Endothelial cell of umbilical vein (primary cell): ENCODE measurements around the gene PDE11A. TPM values are rescaled to one million over a fixed set of nuclear protein-coding genes. Genes with fewer than 3 reads are reported as not detected.

ENCODE experiments used
- BruUV-seq: library from RNA; stranded (reverse); fragments of 400-500 nt; replicated peaks from 2 replicates; lab custom pipeline; 2021; lab: Mats Ljungman, UMichigan
- CTCF ChIA-PET: fragments of 300-600, 350-600 bp; sonication (Branson Sonifier 250); formaldehyde crosslinking; loops from one replicate; lab custom pipeline; 2021; ENCODE audit warnings: antibody characterized with exemption, inconsistent platforms; lab: Charles Lee
- POLR2A ChIA-PET: fragments of 300-600, 350-600 bp; sonication (Branson Sonifier 250); formaldehyde crosslinking; loops from one replicate; lab custom pipeline; 2021; ENCODE audit warnings: antibody characterized with exemption, inconsistent platforms; lab: Charles Lee
- DNase-seq: peaks from one replicate; pipeline ENCODE4 v3.0.0-alpha.2; 2011; ENCODE audit warnings: low read depth, low spot score
- FAIRE-seq: peaks from 2 replicates; lab custom pipeline; 2011; peaks lifted over from hg19 to GRCh38; lab: Jason Lieb, UNC
- H2AFZ ChIP-seq: 2 replicates; pipeline ENCODE4 v1.6.0; 2012; ENCODE audit warnings: low read depth, low read length, control low read depth, inconsistent platforms
- H3K27ac ChIP-seq: 2 replicates; pipeline ENCODE4 v1.5.1; 2011; ENCODE audit warnings: low read depth, mild to moderate bottlenecking, control low read depth, low read length, moderate library complexity; ENCODE audit not compliant: insufficient read depth
- H3K27me3 ChIP-seq, 2 experiments: 2 replicates each; pipeline versions ENCODE4 v1.6.0 to v1.6.1; 2011; ENCODE audit warnings: low read length in 2 of 2, mixed read lengths in 1 of 2; ENCODE audit not compliant: control insufficient read depth in 2 of 2, insufficient read depth in 2 of 2
- H3K36me3 ChIP-seq, 2 experiments: 2 replicates in 1 of 2; 3 replicates in 1 of 2; pipeline ENCODE4 v1.5.1; 2011; ENCODE audit warnings: low read length in 2 of 2, mild to moderate bottlenecking in 1 of 2, moderate library complexity in 1 of 2; ENCODE audit not compliant: control insufficient read depth in 2 of 2, insufficient read depth in 2 of 2; ENCODE audit errors: extremely low read depth in 1 of 2
- H3K4me1 ChIP-seq: 3 replicates; pipeline ENCODE4 v1.5.1; 2011; ENCODE audit warnings: mild to moderate bottlenecking, low read length; ENCODE audit not compliant: control insufficient read depth, insufficient read depth; ENCODE audit errors: extremely low read depth
- H3K4me2 ChIP-seq: 2 replicates; pipeline ENCODE4 v1.6.1; 2011; ENCODE audit warnings: low read length, control low read depth, mixed read lengths; ENCODE audit not compliant: insufficient read depth
- H3K4me3 ChIP-seq, 3 experiments: fragments of 200-600 bp in 1 of 3; sonication (generic), shearing (Covaris generic) in 1 of 3; replicated peaks in 1 of 3; 2 replicates each; pipeline ENCODE4 v1.5.1; 2011 to 2016; ENCODE audit warnings: control low read depth in 3 of 3, low read length in 3 of 3, mild to moderate bottlenecking in 2 of 3, inconsistent platforms in 1 of 3, low read depth in 1 of 3, moderate library complexity in 1 of 3; ENCODE audit not compliant: insufficient read depth in 1 of 3
- H3K79me2 ChIP-seq: 2 replicates; pipeline ENCODE4 v1.6.0; 2012; ENCODE audit warnings: low read length, inconsistent platforms; ENCODE audit not compliant: control insufficient read depth, insufficient read depth
- H3K9ac ChIP-seq: replicated peaks from 2 replicates; pipeline ENCODE3; 2011; ENCODE audit warnings: low read length, control low read depth; ENCODE audit not compliant: insufficient read depth; ENCODE audit errors: extremely low read depth
- H3K9me1 ChIP-seq: replicated peaks from 3 replicates; pipeline ENCODE4 v1.6.0; 2011; ENCODE audit warnings: mild to moderate bottlenecking, low read length; ENCODE audit not compliant: control insufficient read depth, insufficient read depth; ENCODE audit errors: extremely low read depth
- H3K9me3 ChIP-seq: replicated peaks from 2 replicates; pipeline ENCODE4 v1.5.1; 2012; ENCODE audit warnings: low read length, inconsistent platforms; ENCODE audit not compliant: control insufficient read depth, insufficient read depth
- H4K20me1 ChIP-seq: replicated peaks from 2 replicates; pipeline ENCODE3; 2011; ENCODE audit warnings: mild to moderate bottlenecking, low read length; ENCODE audit not compliant: control insufficient read depth, insufficient read depth; ENCODE audit errors: extremely low read depth
- EZH2 ChIP-seq: IDR thresholded peaks from 2 replicates; pipeline ENCODE4 v1.6.1; 2012; ENCODE audit warnings: borderline replicate concordance, low read depth, mild to moderate bottlenecking, moderate library complexity, low read length, inconsistent platforms; ENCODE audit not compliant: severe bottlenecking
- FOS ChIP-seq: IDR thresholded peaks from 2 replicates; pipeline ENCODE4 v1.6.1; 2011; ENCODE audit warnings: mild to moderate bottlenecking, low read length, moderate library complexity, borderline replicate concordance; ENCODE audit not compliant: insufficient read depth
- GATA2 ChIP-seq: IDR thresholded peaks from 2 replicates; pipeline ENCODE4 v1.7.0; 2011; ENCODE audit warnings: low read depth, mild to moderate bottlenecking, moderate library complexity, mixed read lengths, low read length; ENCODE audit not compliant: insufficient read length, insufficient read depth
- JUN ChIP-seq: IDR thresholded peaks from 2 replicates; pipeline ENCODE4 v1.6.1; 2011; ENCODE audit warnings: borderline replicate concordance, low read depth; ENCODE audit not compliant: insufficient read length, insufficient read depth
- MAX ChIP-seq: IDR thresholded peaks from 2 replicates; pipeline ENCODE4 v1.6.1; 2011; ENCODE audit not compliant: insufficient read depth, insufficient read length
- MYC ChIP-seq: IDR thresholded peaks from one replicate; pipeline ENCODE4 v1.6.1; 2011; ENCODE audit warnings: mild to moderate bottlenecking, low read depth, low read length
- POLR2A ChIP-seq: IDR thresholded peaks from 2 replicates; pipeline ENCODE4 v1.6.1; 2012; ENCODE audit warnings: low read depth, mild to moderate bottlenecking, control low read depth, low read length
- POLR2AphosphoS5 ChIP-seq: IDR thresholded peaks from 2 replicates; pipeline ENCODE4 v1.6.1; 2012; ENCODE audit warnings: low read depth, mild to moderate bottlenecking, control low read depth, low read length, moderate library complexity; ENCODE audit not compliant: insufficient read depth
- dilution Hi-C: fragments of 300-500 bp; cut with MboI; formaldehyde crosslinking; loops from one replicate; pipeline ENCODE4 v1.15.0; 2019; ENCODE audit warnings: low sequenced_read_pairs; ENCODE audit not compliant: extremely low pct_ligation_motif_present
- intact Hi-C: fragments of 100-400 bp; cut with micrococcal nuclease; formaldehyde crosslinking; loops from one replicate; pipeline ENCODE4 v1.10.0; 2022
- polyA plus RNA-seq, 4 experiments: library from polyadenylated mRNA; depleted of rRNA in 3 of 4; stranded (reverse) in 3 of 4; unstranded in 1 of 4; fragments of >200 nt; gene quantifications; 2 replicates each; pipeline versions ENCODE4 v1.2.1 to v1.2.3, GENCODE V29; 2011 to 2012; ENCODE audit warnings: missing spikeins in 1 of 4
- total RNA-seq: library from RNA; stranded (reverse); gene quantifications from 2 replicates; pipeline ENCODE4 v1.2.3, GENCODE V29; 2021
- TF ChIP-seq, protein P1 (sequence below), 2 donors: IDR thresholded peaks; 1 replicate in 1 of 2; 2 replicates in 1 of 2; pipeline ENCODE4 v1.5.1; 2011; ENCODE audit warnings: low read length in 2 of 2, mild to moderate bottlenecking in 2 of 2, moderate library complexity in 2 of 2, control low read depth in 1 of 2, inconsistent platforms in 1 of 2, low read depth in 1 of 2; ENCODE audit not compliant: insufficient read depth in 1 of 2; ENCODE audit errors: extremely low read depth in 1 of 2

The PDE11A gene
- total and polyA plus RNA-seq, 2 donors (not counting 3 experiments of a cell fraction or from before 2014, with no cell fraction given): 0.07 to 0.51 TPM

- H3K9me3 ChIP-seq: no peaks in the 10 kb centered on the region
- no peak overlapping the region for H3K4me3 ChIP-seq
- H4K20me1 ChIP-seq: no peaks in the 10 kb centered on the region
- ChIA-PET POLR2A (interaction anchor here (0.9 kb wide), 1 partner anchor 9 kb away, joined by 3 read pairs; no protein-coding TSS in a partner anchor), CTCF (interaction anchor here (0.9 kb wide), 1 partner anchor 12 kb away, joined by 4 read pairs; no protein-coding TSS in a partner anchor)
- no peak overlapping the region for H3K9ac ChIP-seq
- H3K27ac ChIP-seq: no peak overlapping the region
- H3K9me1 ChIP-seq: no peaks in the 10 kb centered on the region
- H3K4me1 ChIP-seq: no peaks in the 10 kb centered on the region
- H3K79me2 ChIP-seq: no peaks in the 10 kb centered on the region
- no peak overlapping the region for H2AFZ ChIP-seq
- no peak for TF ChIP-seq EZH2
- no peak for TF ChIP-seq POLR2AphosphoS5
- TF ChIP-seq MAX: no peak
- TF ChIP-seq FOS: no peak
- TF ChIP-seq, protein P1, sequence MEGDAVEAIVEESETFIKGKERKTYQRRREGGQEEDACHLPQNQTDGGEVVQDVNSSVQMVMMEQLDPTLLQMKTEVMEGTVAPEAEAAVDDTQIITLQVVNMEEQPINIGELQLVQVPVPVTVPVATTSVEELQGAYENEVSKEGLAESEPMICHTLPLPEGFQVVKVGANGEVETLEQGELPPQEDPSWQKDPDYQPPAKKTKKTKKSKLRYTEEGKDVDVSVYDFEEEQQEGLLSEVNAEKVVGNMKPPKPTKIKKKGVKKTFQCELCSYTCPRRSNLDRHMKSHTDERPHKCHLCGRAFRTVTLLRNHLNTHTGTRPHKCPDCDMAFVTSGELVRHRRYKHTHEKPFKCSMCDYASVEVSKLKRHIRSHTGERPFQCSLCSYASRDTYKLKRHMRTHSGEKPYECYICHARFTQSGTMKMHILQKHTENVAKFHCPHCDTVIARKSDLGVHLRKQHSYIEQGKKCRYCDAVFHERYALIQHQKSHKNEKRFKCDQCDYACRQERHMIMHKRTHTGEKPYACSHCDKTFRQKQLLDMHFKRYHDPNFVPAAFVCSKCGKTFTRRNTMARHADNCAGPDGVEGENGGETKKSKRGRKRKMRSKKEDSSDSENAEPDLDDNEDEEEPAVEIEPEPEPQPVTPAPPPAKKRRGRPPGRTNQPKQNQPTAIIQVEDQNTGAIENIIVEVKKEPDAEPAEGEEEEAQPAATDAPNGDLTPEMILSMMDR (IDR thresholded peaks at IDR 0.05; ENCODE audit: extremely low read depth in 1 of 2, insufficient read depth in 1 of 2, low read depth in 1 of 2, low read length in 2 of 2): no peak
- TF ChIP-seq GATA2: no peak
- no peak for TF ChIP-seq MYC
- no peak for TF ChIP-seq POLR2A
- no peak for TF ChIP-seq JUN
- no peak overlapping the region for H3K4me2 ChIP-seq
- dilution Hi-C loops (no loop called here), intact Hi-C loops (no loop called here)
- no peak for DNase-seq
- H3K27me3 ChIP-seq: peaks cover 0 to 4% of the 10 kb centered on the region in 2 experiments
- H3K36me3 ChIP-seq: no peaks in the 10 kb centered on the region
- BruUV-seq: no TSS peak
- no peak for FAIRE-seq
Measured at GRCh38 chr2:177783835-177784744, 288.5 kb downstream of the PDE11A start.
